Measurements from ENCODE around the gene MESP2.

MESP2 gene

DNA sequence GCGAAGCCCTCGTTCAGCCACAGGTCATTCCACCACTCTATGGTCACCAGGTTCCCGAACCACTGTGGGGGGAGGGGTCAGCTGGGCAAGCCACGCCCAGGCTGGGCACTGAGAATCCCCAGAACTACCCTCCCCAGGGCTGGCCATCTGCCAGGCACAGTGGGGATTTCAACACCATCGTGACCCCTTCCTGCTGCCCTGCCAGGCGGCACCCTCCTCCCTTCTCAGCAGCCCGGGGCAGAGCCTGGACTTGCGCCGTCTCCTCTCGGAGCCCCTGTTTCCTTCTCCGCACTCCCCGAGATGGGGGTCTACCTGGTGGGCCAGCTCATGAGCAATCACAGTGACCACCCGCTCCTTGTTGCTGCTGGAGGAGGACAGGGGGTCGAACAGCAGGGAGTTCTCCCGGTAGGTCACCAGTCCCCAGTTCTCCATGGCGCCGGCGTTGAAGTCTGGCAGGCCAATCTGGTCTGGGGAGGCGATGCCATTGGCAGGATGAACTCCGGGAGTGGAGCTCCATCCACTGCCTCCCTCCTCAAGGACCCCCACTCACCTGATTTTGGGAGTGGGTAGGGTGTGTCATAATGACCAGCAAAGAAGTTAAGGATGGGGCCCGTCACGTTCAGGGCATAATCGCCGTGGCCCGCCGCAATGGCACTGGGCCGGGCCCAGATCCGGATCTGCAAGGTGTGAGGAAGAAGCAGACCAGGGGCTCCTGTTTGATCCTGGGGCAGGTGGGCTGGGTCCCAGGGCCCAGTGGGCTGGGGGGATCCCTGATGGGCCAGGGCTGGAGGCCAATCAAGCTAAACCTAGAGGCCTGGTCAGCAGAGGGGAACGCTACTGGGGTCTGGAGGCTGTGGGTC, 28.0 kb downstream of the MESP2 start:
- no peak for DNase-seq

DNA sequence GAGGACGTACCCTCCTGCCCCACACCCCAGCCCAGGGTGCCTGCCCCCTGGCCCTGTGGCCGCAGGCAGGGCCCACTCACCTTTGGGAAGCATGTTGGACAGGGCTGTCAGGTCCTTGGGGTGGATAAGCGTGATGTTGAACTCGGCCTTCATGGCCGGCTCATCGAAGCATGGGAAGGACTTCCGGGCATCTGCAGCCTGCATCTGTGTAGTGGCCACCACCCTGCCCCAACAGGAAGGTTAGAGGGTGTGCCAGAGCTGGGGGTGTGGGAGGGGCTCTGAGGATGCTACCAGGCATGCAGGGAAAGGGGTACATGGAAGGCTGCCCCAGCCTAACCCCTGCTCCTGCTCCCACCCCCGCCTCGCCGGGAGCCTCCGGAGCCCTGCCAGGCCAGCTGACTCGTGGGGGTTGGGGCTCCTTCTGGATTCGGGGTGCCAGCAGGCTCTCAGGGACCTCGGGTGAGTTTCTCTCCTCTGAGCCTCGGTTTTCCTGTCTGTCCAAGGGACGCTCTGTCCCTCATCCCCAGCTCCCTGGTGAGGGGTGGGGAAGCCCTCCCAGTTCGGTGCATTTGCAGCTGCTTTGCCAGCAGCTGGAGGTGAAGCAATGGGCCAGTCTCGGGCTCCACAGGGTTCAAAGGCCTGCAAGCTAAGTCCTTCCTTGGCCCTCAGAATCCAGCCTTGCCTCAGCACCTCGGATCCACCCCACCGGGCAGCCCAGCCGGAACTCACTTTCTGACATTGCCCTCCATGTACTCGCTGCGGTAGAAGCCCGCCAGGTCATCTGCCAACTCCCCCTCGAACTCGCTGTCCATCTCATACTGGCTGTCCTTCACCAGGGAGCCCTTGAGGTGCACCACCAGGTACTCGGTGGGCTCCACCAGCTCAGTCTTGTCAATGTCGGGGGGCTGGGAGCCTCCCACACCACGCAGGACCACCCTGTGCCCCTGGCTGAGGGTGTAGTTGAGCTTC, 29.4 kb downstream of the MESP2 start:
- no peak for DNase-seq

DNA sequence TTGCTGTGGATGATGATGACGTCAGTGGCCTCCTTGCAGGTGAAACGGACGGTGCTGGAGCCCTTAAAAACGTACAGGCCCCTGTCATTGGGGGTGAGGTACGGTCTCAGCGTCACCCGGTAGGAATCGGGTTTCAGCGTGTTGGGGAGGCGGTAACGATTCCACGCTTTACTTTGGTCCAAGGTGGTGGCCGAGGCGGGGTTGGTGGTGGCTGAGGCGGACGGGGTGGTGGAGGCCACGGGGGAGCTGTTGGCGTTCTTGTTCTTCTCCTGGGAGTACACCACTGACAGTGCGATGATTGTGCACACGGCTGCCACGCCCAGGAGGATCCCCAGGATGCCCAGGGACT, 30.1 kb downstream of the MESP2 start:
- no peak for DNase-seq

DNA sequence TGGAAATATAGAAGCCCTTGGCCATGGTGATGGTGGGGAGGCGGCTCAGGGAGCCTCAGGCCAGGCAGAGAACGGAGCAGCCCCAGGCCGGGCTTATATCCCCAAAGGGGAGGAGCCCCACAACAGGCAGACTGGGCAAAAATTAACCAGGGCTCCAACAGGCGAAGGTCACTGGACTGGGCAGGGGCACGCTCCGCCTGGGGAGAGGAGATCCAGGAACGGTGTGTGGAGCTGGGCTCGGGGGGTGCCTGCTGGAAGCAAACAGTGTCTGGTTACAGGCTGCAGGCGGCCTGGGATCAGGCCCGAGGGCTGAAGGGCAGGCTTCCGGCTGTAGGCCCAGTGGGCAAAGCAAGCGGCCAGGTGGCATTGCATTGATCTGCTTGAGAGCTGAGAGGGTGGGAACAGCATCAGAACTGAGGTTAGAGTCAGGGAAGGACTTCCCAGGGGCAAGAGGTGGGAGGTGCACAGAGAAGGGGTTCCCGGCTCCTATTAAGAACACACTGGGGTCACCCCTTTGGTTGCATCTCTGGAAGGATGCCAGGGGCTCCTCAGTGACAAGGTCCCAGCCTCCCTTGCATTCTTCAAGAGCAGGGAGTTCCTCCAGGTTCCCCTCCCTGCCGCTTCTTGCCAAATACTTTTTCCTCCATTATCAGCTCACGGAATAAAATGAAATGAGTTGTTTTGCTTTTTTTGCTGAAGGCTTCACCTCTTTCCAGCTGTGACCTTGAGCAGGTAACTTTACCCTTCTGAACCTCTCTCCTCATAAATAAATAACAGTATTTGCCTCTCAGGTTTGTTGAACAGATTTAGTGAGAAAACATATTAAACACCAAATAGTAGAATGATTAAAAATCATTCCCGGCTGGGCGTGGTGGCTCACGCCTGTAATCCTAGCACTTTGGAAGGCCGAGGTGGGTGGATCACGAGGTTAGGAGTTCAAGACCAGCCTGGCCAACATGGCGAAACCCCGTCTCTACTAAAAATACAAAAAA, 30.7 kb downstream of the MESP2 start:
- no peak for DNase-seq

DNA sequence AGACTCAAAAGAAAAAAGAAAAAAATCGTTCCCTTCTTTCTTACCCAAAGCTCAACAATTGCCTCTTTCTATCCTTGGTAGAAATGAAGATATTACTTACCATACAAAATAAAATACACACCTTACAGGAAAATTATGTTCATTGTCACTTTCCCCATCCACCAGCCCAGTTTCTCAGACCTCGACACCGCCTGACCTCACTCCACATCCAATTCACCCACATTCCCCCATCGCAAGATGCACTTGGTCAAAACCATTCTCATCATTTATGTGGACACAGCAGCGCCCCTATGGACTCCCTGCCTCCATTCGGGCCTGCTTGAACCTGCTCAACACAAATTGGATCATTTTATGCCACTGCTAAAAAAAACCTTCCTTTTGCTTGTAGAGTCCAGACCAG, 31.6 kb downstream of the MESP2 start:
- no peak for DNase-seq

DNA sequence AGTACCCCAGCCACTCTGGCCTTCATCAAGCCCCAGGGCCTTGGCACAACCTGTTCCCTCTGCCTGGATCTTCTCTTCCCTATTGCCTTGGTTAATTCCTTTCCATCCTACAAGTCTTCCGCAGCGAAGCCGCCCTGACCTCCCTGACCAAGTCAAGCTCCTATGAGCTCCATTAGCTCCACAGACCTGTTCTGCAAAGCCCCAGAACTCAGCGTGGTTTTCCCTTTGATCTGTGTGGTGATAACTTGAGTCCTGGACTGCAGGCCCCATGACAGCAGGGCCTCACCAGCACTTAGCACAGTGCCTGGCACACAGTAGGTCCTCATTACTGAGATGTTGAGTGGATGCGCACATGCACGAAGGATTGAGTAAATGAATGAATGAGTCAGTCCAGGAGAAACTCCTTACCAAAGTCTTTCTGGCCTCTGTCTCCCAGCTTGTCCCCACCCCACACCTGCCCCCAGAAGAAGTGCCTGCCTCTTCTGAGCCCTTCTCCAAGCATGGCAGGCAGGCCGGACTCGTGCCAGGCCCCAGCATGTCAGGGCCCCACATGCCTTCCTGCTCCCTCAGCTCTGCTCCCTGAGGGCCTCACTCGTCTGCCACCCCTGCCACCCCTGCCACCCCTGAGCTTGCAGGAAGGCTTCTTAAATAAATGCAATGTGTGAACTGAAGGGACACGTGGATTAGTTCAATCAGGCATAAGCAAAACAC, 32.2 kb downstream of the MESP2 start:
- DNase-seq = no peak

DNA sequence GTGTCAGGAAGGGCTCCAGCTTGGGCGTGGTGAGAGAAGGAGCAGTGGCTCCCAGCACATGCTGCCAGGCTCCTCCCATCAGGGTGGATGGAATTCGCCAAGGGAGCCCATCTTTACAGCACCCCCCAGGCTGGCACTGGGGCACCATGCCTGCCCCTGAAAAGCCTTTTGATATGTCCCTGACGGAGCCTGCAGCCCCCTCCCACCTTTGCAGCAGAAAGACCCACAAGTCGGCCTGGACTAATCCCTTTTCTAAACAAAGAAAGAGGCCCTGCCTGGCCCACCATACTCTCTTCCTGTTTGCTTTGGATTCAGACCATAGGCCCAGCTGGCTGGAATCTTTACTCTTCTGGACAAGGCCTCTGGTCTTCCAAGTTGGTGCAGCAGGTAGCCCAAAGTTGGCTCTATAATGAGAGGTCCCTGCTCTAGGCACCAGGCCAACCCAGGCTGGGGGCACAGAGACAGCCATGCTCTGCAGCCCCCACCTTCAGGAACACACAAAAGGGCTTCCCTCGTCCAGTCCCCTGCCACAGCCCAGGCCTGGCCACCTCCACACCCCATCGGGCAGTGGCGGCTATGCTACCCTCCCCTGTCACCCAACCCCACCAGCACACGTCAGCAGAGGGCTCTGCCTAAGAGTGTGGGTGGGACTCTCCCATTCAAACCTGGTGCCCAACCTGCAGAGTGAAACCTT, 33.1 kb downstream of the MESP2 start:
- DNase-seq = no peak

DNA sequence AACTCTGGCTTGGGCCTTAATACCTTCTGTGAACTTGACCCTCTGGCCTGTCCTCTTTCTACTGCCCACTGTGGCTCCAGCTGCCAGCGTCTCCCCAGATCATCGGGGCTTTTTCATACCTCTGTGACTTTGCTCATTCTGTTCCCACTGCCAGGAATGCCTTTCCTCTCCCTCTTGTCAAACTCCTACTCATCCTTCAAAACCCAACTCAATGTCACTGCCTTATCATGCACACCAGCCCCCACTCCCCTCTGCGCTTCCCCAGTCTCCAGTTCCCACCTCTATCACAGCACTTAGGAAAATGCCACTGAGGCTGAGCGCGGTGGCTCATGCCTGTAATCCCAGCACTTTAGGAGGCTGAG, 33.6 kb downstream of the MESP2 start:
- no peak for DNase-seq

DNA sequence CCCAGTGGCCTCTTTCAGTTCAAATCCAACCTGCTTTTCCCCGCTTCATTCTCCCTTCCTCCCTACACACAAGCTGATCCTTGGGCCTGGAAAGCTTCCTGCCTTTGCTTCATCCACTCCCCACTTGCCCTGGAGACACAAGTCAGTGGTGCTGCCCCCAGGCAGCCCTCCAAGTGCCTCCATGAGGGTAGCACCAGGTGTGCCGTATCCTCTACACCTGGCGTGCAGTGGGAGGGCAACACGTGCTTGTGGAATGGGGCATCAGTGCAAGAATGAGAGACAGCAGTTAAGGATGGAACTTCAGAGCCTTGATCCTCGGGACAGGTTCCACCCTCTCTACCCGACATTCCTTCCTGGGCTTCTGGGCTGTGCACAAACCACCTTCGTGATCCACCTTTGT, 34.7 kb downstream of the MESP2 start:
- no peak for DNase-seq

DNA sequence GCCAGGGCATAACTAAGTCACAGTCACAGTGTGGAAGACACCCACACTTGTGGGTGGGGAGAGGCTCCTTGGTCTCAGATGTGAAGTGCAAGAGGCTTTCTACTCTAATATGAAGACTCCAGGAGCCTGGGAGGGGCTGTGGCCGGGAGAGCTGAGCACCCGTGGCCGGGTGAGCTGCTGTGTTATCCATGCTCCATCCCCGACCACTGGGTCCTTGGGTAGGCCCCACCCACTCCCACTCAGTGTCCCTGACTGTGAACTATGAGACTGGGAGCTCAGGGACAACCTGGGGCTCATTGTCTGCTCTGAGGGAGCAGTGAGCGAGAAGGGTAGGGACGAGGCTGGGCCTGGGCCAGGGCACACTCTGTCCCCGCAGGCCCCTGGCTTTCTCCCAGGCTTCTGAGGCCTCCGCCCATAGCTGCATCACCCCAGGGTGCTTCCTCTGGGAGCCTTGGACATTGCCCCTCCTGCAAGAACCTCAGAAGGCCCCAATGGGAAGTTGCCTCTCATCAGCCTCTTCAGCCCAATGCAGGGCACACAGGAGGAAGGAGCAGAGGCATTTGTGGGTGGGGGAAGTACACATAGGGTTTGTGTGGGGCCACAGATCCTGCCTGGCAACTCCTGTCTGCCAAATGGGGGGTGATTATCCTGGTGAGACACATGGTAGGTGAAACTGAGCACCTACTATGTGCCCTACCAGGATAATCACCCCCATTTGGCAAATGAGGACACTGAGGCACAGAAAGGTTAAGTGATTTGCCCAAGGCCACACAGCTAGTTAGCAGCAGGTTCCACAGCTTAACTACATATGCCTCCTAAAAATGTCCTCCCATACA, 36.1 kb downstream of the MESP2 start:
- DNase-seq = peak; percentile 42

DNA sequence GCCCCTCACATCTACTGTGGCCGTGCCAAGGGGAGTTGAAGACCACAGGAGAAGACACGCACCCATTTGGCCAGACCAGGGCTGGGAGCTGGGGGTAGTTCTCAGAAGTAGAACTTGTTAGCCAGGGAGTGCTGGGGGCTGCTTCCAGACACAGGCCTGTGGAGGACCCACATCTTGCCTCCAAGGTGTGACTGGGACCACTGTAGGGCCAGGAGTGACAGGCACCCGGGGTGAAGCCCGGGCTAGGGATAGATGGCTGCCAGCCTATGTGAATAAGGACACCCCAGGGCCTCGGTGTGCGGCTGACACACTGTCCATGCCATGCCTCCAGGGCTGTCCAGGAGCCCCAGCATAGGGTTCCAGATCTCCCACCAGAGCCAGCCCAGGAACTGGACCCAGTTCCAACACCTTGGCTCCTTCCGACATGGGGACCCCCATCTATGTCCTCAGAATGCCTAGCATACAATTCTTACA, 36.8 kb downstream of the MESP2 start:
- DNase-seq = no peak

DNA sequence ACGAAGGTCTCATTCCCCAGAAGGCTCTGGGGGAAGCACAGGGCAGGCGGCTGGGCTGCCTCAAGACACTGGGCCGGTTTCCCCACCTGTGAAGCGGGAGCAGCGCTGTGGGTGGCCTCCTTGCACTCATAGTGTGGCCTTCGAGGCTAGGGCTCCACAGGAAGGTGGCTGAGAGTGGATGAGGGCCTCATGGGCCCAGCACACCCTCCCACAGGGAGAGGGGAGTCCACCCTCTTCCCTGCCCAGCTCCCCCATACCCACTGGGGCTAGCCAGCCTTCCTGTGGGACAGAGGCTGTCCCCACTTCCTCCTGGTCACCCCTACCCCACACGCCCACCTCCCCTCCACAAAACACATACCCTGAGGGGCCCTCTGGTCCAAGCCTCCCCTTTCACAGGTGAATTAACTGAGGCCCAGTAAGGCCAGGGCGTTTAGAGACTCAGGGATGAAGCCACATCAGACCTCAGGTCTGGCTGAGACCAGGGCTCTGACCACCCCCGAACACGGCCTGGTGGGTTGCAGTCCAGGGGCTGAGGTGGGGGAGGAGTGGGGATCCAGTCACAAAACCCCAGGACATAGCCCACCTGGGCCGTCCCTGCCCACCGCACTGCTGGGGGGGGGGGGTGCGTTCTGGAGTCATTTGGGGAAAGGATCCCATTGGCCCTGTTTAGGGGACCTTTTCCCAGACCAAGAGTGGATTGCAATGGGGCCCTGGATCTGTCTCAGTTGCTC, 37.4 kb downstream of the MESP2 start:
- DNase-seq = no peak

DNA sequence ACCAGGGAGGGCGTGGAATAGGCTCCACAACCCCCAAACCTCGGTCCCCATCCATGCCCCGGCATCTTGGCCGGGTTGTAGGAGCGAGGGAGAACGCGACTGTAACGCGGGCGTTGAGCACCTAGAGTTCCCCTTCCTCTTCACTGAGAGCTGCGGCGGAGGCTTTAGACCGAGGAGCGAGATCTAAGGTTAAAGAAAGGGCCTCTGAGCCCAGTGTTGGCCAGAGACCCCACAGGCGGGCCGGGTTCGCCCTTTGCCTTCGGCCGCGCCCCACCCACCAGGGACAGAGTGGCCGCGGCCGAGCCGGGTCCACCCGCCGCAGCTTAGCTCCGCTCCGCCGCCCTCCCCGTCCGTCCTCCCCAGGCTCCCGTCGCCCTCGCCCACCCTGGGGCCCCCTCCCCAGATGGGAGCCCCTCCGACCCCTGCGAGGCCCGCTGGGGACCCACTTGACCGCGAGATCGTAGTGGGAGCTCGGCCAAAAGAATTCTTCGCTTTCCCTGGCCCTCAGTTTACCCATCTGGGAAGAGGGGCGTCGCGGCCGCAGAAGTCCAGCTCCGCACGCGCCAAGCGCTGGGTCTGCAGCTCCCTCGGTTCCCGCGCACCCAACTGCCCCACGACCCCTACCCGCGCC, 38.1 kb downstream of the MESP2 start:
- no peak for DNase-seq

DNA sequence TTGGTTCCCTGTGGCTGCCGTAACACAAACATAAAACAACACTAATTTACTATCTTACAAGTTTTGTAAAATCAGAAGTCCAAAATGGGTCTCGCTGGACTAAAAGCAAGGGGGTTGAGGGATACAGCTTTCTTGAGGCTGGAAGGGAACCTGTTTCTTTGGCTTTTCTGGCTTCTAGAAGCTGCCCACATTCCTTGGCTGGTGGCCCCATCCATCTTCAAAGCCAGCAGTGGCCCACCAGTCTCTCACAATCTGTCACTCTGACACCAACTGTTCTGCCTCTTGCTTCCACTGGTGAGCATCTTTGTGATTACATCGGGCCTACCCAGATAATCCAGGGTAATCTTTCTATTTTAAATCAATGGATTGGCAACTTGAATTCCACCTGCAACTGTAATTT, 39.6 kb downstream of the MESP2 start:
- DNase-seq = no peak

DNA sequence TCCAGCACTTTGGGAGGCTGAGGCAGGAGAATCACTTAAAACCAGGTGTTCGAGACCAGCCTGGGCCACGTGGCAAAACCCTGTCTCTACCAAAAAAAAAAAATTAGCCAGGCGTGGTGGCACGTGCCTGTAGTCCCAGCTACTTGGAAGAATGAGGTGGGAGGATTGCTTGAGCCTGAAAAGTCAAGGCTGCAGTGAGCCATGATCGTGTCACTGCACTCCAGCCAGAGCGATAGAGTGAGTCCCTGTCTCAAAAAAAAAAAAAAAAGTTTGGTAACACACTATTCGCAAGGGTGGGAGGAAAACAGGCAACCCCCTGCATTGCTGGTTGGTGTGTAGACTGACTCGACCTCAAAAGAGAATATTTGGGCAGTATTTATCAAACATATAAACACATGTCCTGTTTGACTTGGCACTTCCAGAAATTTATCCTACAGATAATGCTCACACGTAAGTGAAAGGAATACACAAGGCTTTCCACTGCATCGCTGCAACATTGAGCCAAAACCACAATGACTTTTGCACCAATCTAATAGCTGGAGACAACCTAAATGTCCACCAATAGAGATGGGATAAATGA, 41.7 kb downstream of the MESP2 start:
- no peak for DNase-seq

DNA sequence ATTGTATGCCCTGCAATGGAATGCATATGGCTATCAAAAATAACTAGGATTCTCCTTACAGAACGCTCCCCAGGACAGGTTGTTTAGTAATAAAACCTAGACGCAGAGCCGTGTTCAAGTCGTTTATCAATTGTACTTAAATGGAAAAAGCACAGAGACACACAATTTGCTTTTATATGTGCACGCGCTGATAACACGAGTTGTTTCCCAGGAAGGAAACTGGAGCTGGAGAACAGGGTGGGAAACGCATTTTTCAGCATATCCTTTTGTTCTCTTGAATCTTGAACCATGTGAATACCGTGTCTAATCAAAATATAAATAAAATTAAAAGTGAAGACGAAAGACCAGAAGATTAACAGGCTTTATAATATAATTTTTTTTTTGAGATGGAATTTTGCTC, 42.2 kb downstream of the MESP2 start:
- DNase-seq = no peak

DNA sequence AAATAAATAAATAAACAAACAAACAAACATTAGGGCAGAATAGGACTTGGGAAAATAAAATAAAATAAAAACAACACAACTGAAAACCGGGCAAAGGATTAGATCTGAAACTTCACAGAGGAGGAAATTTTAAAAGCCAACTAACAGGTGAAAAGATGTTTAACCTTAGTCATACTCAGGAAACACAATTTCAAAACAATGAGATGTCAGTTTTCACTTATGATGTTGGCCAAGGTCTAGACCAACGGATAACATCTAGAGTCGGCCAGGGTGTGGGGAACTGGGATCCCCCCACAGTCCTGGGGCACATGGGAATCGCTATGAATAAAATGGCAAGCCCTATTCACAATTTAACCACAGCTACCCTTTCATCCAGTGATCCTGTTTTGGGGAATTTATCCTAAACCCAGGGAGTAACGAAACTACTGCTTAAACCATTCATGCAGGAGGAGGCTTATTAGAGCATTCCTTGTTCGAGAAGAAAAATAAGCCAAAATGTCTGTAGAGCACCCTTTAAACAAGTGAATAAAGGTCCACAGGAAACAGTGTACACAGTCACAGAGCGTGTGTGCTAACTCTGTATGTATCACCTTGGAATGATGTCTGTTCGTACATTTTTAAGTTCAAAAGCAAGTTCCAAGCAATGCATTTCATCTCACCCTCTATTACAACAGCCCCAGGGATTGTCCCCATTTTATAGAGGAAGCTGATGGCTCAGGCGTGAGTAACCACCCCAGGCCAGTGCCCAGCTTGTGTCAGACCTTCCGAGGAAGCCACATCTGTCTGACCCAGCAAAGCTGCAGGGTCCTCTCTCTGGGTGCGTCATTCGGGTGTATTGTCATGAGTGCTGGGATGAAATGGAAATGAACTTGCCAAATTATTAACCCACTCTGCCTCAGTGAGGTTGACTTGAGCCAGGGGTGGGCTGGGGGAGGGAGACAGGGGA, 44.8 kb downstream of the MESP2 start:
- DNase-seq = peak; percentile 80

DNA sequence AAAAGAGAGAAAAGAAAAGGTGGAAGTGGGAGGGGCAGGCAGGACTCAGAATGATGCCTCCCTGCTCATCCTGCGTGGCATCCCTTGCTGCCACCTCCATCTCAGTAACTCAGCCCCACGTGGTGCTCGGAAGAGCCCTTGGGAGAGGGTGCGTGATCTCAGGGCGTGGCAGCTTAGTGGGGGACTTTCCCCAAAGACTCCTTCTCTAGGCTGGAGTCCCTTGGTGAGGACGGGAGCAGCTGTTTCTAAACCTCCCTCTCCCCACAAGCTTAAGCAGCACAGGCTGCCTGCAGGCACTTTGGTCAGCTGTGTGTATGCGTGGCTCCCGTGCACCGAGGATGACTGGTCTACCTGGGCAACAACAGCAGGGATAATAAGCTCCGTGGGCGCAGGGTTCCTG, 45.9 kb downstream of the MESP2 start:
- DNase-seq = no peak

Measured in HCEC 1CT (cell line).